ENCODE measurements around the gene BEAN1. TPM values are rescaled to one million over a fixed set of nuclear protein-coding genes. Genes with fewer than 3 reads are reported as not detected.

Gene BEAN1
- total and polyA plus RNA-seq, 9 of the 15 experiments (the other 6 are each of a cell fraction or from before 2014, with no cell fraction given): not detected

- in situ Hi-C loops (cut with MboI): no loop called here
- BruUV-seq (replicated peaks): no TSS peak
- no peak for FAIRE-seq
Measured at GRCh38 chr16:66507731-66508239, 80.7 kb downstream of the BEAN1 start.

More at GRCh38 chr16:66507731-66508239, 80.7 kb downstream of the BEAN1 start:
- H3K27me3 ChIP-seq (ENCODE audit: control insufficient read depth in 2 of 2, insufficient read depth in 2 of 2, low read length in 2 of 2): no peaks in the 10 kb centered on the region
- ChIA-PET CTCF (ENCODE audit: low intra/inter-chr PET ratio) (no interaction called here), POLR2A (no interaction called here)
- DNase-seq (ENCODE audit: extremely low read depth in 1 of 4, low spot score in 3 of 4): no peak
- H3K36me3 ChIP-seq (ENCODE audit: control insufficient read depth, insufficient read depth, low read length): no peaks in the 10 kb centered on the region; the same call in 2 of the 3 replicates
- TF ChIP-seq ZNF785 (CRISPR knock-in tag; IDR thresholded peaks at IDR 0.05) (no peak), ARID3A (IDR thresholded peaks at IDR 0.05; ENCODE audit: borderline replicate concordance, low read depth, low read length) (no peak)
- no peak overlapping the region for H3K4me2 ChIP-seq (ENCODE audit: insufficient read depth, low read length)
- no peaks in the 10 kb centered on the region for H3K9me1 ChIP-seq (ENCODE audit: control insufficient read depth, insufficient read depth, low read length)
- WGBS (ENCODE audit: insufficient coverage, low coverage, missing lambda C conversion rate): 25% methylated on average over 4 of the region's 4 CpGs
- no peak overlapping the region for H3K27ac ChIP-seq (ENCODE audit: extremely low read depth, low read depth, low read length)
- H3K4me1 ChIP-seq (replicated peaks in 1 of 2; ENCODE audit: control insufficient read depth in 2 of 2, insufficient read depth in 2 of 2, low read length in 2 of 2): peaks cover 10 to 13% of the 10 kb centered on the region in 2 experiments; a peak in 3 of 5 replicates
- H3K9ac ChIP-seq (ENCODE audit: insufficient read depth in 1 of 2, low read depth in 2 of 2, low read length in 2 of 2): no peak overlapping the region
- no peaks in the 10 kb centered on the region for H4K20me1 ChIP-seq (replicated peaks; ENCODE audit: control insufficient read depth, insufficient read depth, low read length)
- H2AFZ ChIP-seq (ENCODE audit: low read depth, low read length): no peak overlapping the region
- no peaks in the 10 kb centered on the region for H3K9me3 ChIP-seq (replicated peaks; ENCODE audit: control insufficient read depth, insufficient read depth, low read depth, low read length)
- intact Hi-C loops (cut with micrococcal nuclease): no loop called here
- no peak for ATAC-seq
- H3K79me2 ChIP-seq (ENCODE audit: control insufficient read depth, insufficient read depth, low read length): no peaks in the 10 kb centered on the region
- H3K4me3 ChIP-seq: no peak overlapping the region

Data from K562 (cell line).